Ectodermal cell (in vitro differentiated cells): ENCODE results near the gene ANAPC1.
"Not testable (repeated sequence)": the region's sequence is repeated elsewhere in the genome, so short reads cannot be mapped to it uniquely, and the experiment has no call there.

Experiments
- H3K27ac ChIP-seq: 2 replicates; pipeline ENCODE4 v1.7.0; 2013; ENCODE audit warnings: mild to moderate bottlenecking, low read depth, low read length; ENCODE audit not compliant: insufficient read depth, poor library complexity, severe bottlenecking
- H3K27me3 ChIP-seq: 2 replicates; pipeline ENCODE4 v1.7.0; 2013; ENCODE audit warnings: mild to moderate bottlenecking, low read length; ENCODE audit not compliant: insufficient read depth, control insufficient read depth, poor library complexity, severe bottlenecking
- H3K36me3 ChIP-seq: one replicate; pipeline ENCODE4 v1.7.0; 2013; ENCODE audit warnings: low read length; ENCODE audit not compliant: control insufficient read depth, insufficient read depth
- H3K4me1 ChIP-seq: one replicate; pipeline ENCODE4 v1.7.0; 2013; ENCODE audit warnings: low read length; ENCODE audit not compliant: control insufficient read depth, insufficient read depth
- H3K4me3 ChIP-seq: 2 replicates; pipeline ENCODE4 v1.7.0; 2013; ENCODE audit warnings: low read depth, low read length, control low read depth; ENCODE audit not compliant: insufficient read depth
- H3K9me3 ChIP-seq: 2 replicates; pipeline ENCODE4 v1.7.0; 2013; ENCODE audit warnings: mild to moderate bottlenecking, low read length, moderate library complexity; ENCODE audit not compliant: control insufficient read depth
- WGBS, 2 experiments: methylation state at CpG; one replicate each; pipeline ENCODE4 v1.1.7; 2013; ENCODE audit warnings: missing lambda C conversion rate in 2 of 2; 5-methylcytosine and 5-hydroxymethylcytosine counted together

ANAPC1 gene

DNA sequence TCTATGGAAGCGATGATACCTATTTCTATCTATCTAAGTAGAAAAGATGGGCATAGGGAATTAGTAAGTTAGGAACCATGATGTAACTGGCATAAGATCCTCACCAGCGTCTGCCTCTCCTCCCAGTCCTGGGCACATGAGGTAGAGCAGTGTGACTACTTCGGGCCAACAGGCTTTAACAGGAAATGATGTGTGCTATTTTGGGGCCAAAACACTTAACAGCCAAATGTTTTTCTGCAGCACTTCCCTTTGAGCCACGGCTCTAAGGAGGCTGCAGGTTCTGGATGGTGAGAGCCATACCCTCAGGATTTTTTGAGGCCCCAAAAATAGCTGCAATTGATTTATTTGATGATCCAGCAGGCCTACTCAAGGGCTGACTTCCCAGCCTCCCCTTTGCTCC lies 116.9 kb downstream of the ANAPC1 start:
- not testable (repeated sequence) for H3K9me3 ChIP-seq, H3K36me3 ChIP-seq
- 93 to 100% methylated on average over 1 to 2 of the region's 4 CpGs for WGBS, 2 experiments

GRCh38 chr2:111766295-111766694 lies 117.7 kb downstream of the ANAPC1 start:
- H3K36me3 ChIP-seq, H3K27ac ChIP-seq, H3K27me3 ChIP-seq, H3K9me3 ChIP-seq, H3K4me1 ChIP-seq, H3K4me3 ChIP-seq: not testable (repeated sequence)
- WGBS, 2 experiments: no CpG with 5 or more reads among the region's 8 CpGs

More for the DNA sequence above, 116.9 kb downstream of the ANAPC1 start:
- not testable (repeated sequence) for H3K4me1 ChIP-seq, H3K27me3 ChIP-seq, H3K4me3 ChIP-seq, H3K27ac ChIP-seq

DNA sequence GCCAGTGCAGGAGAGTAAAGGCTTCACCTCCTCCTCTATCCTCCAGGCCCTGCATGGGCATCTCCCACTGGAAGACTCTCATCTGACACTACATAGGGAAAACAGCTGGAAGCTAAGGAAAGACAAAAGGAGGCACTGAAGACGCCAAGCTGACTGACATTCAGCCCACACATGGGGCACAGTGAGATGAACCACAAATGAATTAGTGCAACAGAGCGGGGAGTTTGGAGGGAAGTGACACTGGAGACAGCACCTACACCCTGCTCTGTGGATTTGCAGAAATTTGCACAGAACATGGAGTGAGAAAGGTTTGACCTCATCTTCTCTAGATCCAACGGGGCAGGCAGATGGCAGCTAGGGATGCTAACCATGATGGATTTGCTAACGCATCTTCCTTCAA lies 119.8 kb downstream of the ANAPC1 start:
- not testable (repeated sequence) for H3K27me3 ChIP-seq, H3K4me1 ChIP-seq, H3K27ac ChIP-seq, H3K9me3 ChIP-seq, H3K4me3 ChIP-seq, H3K36me3 ChIP-seq
- WGBS, 2 experiments: 88 to 92% methylated on average over 4 of the region's 4 CpGs

DNA sequence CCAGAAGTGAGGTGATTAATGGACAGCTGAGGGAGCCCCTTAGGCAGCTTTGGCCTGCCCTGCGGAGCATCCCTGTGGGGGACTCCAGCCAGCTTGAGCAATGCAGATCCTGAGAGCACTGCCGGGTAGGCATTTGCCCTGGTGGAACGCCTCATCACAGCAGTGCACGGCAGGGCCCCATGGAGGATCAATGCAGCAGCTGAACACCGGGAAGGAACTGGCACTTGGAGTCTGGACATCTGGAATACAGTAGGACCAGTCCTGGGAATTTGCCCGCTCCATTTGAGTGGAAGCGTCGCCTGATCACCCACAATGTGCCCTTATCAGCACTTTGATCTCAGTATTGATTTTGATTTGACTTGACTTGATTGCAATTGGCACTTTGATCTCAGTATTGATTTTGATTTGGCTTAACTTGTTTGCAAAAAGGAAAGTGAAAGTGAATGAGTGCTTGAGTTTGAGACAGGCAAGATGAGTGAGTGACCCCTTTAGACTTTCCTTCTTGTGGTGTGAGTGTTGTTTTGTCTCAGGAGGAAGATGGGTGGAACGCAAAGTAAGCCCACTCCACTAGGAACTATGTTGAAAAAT lies 123.2 kb downstream of the ANAPC1 start:
- H3K9me3 ChIP-seq, H3K27ac ChIP-seq, H3K4me3 ChIP-seq, H3K27me3 ChIP-seq, H3K36me3 ChIP-seq, H3K4me1 ChIP-seq: not testable (repeated sequence)
- 95 to 96% methylated on average over 5 to 6 of the region's 9 CpGs for WGBS, 2 experiments

- not testable (repeated sequence) for H3K36me3 ChIP-seq, H3K4me3 ChIP-seq, H3K27me3 ChIP-seq, H3K27ac ChIP-seq, H3K9me3 ChIP-seq, H3K4me1 ChIP-seq
- WGBS, 2 experiments: no CpG with 5 or more reads among the region's 3 CpGs
These were observed 131.5 kb downstream of the ANAPC1 start for GRCh38 chr2:111752533-111752932.

GRCh38 chr2:111750641-111751040 lies 133.4 kb downstream of the ANAPC1 start:
- H3K36me3 ChIP-seq, H3K4me1 ChIP-seq, H3K27me3 ChIP-seq, H3K4me3 ChIP-seq, H3K27ac ChIP-seq, H3K9me3 ChIP-seq: not testable (repeated sequence)
- WGBS, 2 experiments: 80% methylated on average over 1 of the region's 1 CpG; no CpG with 5 or more reads in 1 of the 2 experiments

DNA sequence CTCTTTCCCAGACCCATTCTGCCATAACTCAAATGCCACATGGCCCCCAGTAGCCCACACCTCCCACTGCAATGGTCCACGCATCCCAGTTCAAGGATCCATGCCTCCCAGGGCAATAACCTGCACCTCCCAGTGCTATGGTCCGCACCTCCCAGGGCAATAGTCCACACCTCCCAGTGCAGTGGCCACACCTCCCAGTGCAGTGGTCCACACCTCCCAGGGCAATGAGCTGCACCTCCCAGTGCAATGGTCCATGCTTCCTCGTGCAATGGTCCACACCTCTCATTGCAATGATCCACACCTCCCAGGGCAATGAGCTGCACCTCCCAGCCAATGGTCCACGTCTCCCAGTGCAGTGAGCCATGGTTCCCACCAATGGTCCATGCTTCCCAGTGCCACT lies 135.6 kb downstream of the ANAPC1 start:
- not testable (repeated sequence) for H3K4me3 ChIP-seq

GRCh38 chr2:111747410-111748115 lies 136.4 kb downstream of the ANAPC1 start:
- H3K36me3 ChIP-seq, H3K9me3 ChIP-seq, H3K27me3 ChIP-seq, H3K4me3 ChIP-seq, H3K4me1 ChIP-seq, H3K27ac ChIP-seq: not testable (repeated sequence)
- WGBS, 2 experiments: 50 to 52% methylated on average over 4 of the region's 23 CpGs

More for the DNA sequence above, 135.6 kb downstream of the ANAPC1 start:
- H3K9me3 ChIP-seq, H3K4me1 ChIP-seq, H3K27ac ChIP-seq, H3K36me3 ChIP-seq, H3K27me3 ChIP-seq: not testable (repeated sequence)
- 97 to 98% methylated on average over 2 of the region's 4 CpGs for WGBS, 2 experiments

DNA sequence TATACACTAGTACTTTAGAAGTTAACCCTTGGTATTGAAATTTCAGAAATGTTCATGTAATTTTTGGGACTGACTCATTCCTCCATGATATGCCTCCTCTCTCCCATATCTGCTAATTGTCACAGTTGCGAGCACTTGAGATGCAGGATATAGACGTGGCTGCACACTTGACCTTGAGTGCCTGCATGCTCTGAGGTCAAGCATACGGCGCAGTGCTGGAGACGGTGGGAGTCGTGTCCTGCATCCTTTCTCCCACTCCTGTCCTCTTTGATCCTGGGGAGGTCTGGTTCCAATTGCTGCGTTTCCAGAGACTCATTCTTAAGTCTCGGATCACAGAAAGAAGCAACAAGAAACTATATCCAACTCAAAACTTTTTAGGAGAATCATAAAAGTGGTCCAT lies 139.2 kb downstream of the ANAPC1 start:
- H3K27ac ChIP-seq, H3K4me1 ChIP-seq, H3K27me3 ChIP-seq, H3K9me3 ChIP-seq, H3K36me3 ChIP-seq, H3K4me3 ChIP-seq: not testable (repeated sequence)
- WGBS, 2 experiments: 92 to 97% methylated on average over 6 of the region's 8 CpGs

DNA sequence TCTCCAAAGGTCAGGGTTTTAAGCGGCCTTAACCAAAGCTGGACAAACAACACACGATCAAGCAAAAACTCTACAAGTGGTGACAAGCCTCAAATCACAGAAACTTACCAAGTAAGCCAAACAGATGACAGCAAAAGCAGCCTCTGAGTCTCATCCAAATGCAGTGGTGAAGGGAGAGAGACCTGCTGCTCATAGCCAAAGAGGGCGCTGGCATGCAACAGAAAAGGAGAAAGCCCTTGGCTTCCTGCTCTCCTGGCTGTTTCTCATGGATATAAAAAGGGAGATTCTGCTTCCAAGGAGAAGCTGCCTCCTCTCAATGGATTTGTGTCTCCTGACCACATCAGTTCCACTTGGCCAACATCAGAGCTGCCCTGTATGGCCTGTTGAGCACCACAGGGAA lies 142.5 kb downstream of the ANAPC1 start:
- H3K27ac ChIP-seq, H3K36me3 ChIP-seq, H3K4me1 ChIP-seq, H3K9me3 ChIP-seq, H3K4me3 ChIP-seq, H3K27me3 ChIP-seq: not testable (repeated sequence)
- no CpG with 5 or more reads among the region's 3 CpGs for WGBS, 2 experiments
